OCI-LY3 (cell line): ENCODE data around the gene GALNS.

Experiments used
- H2AFZ ChIP-seq: fragments of 200-600, 300-600 bp; shearing (Covaris generic); 2 replicates; pipeline ENCODE4 v1.6.0; 2014; ENCODE audit warnings: antibody characterized with exemption, low read depth, low read length
- H3K27ac ChIP-seq: fragments of 200-600, 300-600 bp; sonication (generic); 2 replicates; pipeline ENCODE4 v1.5.1; 2014; ENCODE audit warnings: mild to moderate bottlenecking, low read length, moderate library complexity, mixed read lengths
- H3K27me3 ChIP-seq: fragments of 200-600, 300-600 bp; sonication (generic); 2 replicates; pipeline ENCODE4 v1.6.1; 2014; ENCODE audit warnings: low read depth, low read length, mixed read lengths
- H3K36me3 ChIP-seq: fragments of 200-600, 300-600 bp; sonication (generic); replicated peaks from 2 replicates; pipeline ENCODE3; 2014; ENCODE audit warnings: low read depth, low read length, mixed read lengths
- H3K4me1 ChIP-seq: fragments of 300-600, 200-600 bp; sonication (generic); 2 replicates; pipeline ENCODE4 v1.6.1; 2014; ENCODE audit warnings: low read length, mixed read lengths
- H3K4me2 ChIP-seq: fragments of 200-600, 300-600 bp; sonication (generic); 2 replicates; pipeline ENCODE4 v1.6.1; 2014; ENCODE audit warnings: low read length, mixed read lengths
- H3K4me3 ChIP-seq: fragments of 300-600, 200-600 bp; sonication (generic); 2 replicates; pipeline ENCODE4 v1.5.1; 2014; ENCODE audit warnings: antibody characterized with exemption, mild to moderate bottlenecking, low read length, moderate library complexity
- H3K79me2 ChIP-seq: fragments of 300-600, 200-600 bp; shearing (Covaris generic); 2 replicates; pipeline ENCODE4 v1.6.1; 2014; ENCODE audit warnings: mild to moderate bottlenecking, low read length, mixed read lengths
- H3K9ac ChIP-seq: fragments of 300-600, 200-600 bp; shearing (Covaris generic); 2 replicates; pipeline ENCODE4 v1.6.0; 2014; ENCODE audit warnings: mild to moderate bottlenecking, low read length, moderate library complexity
- H3K9me3 ChIP-seq: fragments of 200-600, 300-600 bp; shearing (Covaris generic); 2 replicates; pipeline ENCODE4 v1.6.1; 2014; ENCODE audit warnings: low read length, mixed read lengths; ENCODE audit not compliant: insufficient read depth
- H4K20me1 ChIP-seq: fragments of 200-600, 300-600 bp; sonication (generic); 2 replicates; pipeline ENCODE4 v1.6.1; 2016; ENCODE audit warnings: low read length, mixed read lengths; ENCODE audit not compliant: insufficient read depth
- EZH2phosphoT487 ChIP-seq: fragments of 200-600 bp; shearing (Covaris generic); IDR thresholded peaks from 2 replicates; pipeline ENCODE4 v1.6.1; 2018; ENCODE audit warnings: antibody characterized with exemption, mixed run types, low read depth
- TF ChIP-seq, protein P1 (sequence below): fragments of 200-600, 300-600 bp; sonication (generic); IDR thresholded peaks from 2 replicates; pipeline ENCODE4 v1.5.1; 2014; ENCODE audit warnings: antibody characterized with exemption, low read length, low read depth

GALNS gene

DNA sequence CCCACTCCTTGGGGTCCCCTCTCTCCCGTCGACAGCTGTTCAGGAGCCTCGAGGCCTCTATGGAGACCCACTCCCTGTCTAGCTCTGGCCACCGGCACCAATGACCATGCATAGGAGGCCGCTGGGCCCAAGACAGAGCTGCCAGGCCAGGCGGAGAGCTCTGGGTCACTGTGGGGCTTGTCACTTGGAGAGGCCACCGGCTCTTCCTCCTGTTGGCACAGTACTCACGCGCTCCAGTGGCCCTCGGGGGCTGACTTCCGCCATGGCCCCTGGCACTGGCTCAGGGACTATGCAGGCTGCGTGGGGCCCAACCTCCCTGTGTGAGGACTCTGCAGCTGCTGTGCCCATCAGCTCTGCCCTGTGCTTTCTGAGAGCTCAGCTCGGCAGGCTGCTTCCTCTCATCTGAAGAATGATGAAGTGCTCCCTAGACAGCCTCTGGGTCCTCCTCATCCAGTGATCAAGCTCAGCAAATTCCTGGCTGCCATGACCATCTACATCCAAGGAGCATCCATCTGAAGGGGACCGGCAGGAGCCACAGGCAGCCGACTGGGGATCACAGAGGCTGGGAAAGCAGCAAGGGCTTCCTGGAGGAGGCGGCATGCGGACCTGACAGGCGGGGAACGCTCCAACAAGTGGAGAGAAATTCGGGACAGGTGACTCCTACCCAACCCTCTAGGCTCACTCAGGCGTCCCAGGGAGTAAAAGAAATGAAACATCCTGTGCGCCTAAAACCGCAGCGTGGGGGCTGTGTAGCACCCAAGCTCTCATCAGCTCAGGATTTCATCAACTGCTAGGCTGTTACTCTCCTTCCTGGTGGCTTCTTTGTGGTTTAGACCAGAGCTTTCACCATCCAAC is 16.8 kb downstream of the GALNS start:
- Histone ChIP-seq H3K9ac (no peak overlapping the region), H2AFZ (no peak overlapping the region), H3K27ac (no peak overlapping the region), H3K4me1 (no peaks in the 10 kb centered on the region), H4K20me1 (peaks cover 3% of the 10 kb centered on the region), H3K79me2 (no peaks in the 10 kb centered on the region), H3K4me2 (no peak overlapping the region), H3K36me3 (no peaks in the 10 kb centered on the region), H3K27me3 (no peaks in the 10 kb centered on the region), H3K9me3 (no peaks in the 10 kb centered on the region), H3K4me3 (no peak overlapping the region)
- TF ChIP-seq EZH2phosphoT487, result no peak
- TF ChIP-seq, protein P1, sequence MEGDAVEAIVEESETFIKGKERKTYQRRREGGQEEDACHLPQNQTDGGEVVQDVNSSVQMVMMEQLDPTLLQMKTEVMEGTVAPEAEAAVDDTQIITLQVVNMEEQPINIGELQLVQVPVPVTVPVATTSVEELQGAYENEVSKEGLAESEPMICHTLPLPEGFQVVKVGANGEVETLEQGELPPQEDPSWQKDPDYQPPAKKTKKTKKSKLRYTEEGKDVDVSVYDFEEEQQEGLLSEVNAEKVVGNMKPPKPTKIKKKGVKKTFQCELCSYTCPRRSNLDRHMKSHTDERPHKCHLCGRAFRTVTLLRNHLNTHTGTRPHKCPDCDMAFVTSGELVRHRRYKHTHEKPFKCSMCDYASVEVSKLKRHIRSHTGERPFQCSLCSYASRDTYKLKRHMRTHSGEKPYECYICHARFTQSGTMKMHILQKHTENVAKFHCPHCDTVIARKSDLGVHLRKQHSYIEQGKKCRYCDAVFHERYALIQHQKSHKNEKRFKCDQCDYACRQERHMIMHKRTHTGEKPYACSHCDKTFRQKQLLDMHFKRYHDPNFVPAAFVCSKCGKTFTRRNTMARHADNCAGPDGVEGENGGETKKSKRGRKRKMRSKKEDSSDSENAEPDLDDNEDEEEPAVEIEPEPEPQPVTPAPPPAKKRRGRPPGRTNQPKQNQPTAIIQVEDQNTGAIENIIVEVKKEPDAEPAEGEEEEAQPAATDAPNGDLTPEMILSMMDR, result no peak

DNA sequence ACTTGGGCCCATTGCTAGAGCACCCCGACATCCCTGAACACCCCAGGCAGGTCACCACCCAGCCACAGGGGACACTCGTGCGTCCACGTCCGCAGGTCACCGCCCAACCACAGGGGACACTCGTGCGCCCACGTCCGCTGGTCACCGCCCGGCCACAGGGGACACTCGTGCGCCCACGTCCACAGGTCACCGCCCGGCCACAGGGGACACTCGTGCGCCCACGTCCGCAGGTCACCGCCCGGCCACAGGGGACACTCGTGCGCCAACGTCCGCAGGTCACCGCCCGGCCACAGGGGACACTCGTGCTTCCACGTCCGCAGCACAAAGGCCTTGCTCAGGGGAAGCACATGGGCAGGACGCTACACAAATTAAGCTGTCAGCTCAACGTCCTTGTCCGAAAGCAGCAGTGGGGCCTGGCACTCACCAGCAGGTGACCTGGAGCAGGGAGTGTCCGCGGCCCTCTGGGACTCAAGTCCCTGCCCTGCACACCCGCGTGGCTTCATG is 17.7 kb downstream of the GALNS start:
- no peak overlapping the region for H3K4me2 ChIP-seq
- no peak overlapping the region for H3K9ac ChIP-seq
- H3K4me1 ChIP-seq, result no peaks in the 10 kb centered on the region
- no peaks in the 10 kb centered on the region for H3K27me3 ChIP-seq
- H3K27ac ChIP-seq, result no peak overlapping the region
- H3K36me3 ChIP-seq, result no peaks in the 10 kb centered on the region
- H2AFZ ChIP-seq, result no peak overlapping the region
- H3K79me2 ChIP-seq, result no peaks in the 10 kb centered on the region
- no peak overlapping the region for H3K4me3 ChIP-seq
- H3K9me3 ChIP-seq, result no peaks in the 10 kb centered on the region
- TF ChIP-seq, protein P1, result no peak
- no peak for TF ChIP-seq EZH2phosphoT487
- H4K20me1 ChIP-seq, result peaks cover under 1% of the 10 kb centered on the region

DNA sequence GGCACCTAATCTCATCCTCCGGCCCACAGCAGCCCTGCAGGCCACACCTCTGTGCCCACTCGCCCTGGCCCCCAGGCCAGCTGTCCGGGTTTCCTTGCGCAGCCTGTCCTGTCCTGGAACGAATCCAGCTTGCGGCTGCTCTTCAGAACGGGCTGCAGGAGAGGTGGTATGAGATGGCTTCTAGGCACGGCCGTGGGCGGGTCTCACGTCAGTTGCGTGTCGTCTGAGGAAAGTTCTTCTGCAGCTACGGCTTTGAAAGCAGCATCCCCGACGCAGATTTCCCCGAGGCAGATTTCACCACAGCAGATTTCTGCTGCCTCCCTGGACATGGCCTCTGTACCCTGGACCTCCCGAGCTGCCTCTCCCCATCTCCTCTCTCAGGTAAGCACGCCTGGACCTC is 18.2 kb downstream of the GALNS start:
- TF ChIP-seq EZH2phosphoT487, result no peak
- TF ChIP-seq, protein P1, result no peak
- no peaks in the 10 kb centered on the region for H3K4me1 ChIP-seq

DNA sequence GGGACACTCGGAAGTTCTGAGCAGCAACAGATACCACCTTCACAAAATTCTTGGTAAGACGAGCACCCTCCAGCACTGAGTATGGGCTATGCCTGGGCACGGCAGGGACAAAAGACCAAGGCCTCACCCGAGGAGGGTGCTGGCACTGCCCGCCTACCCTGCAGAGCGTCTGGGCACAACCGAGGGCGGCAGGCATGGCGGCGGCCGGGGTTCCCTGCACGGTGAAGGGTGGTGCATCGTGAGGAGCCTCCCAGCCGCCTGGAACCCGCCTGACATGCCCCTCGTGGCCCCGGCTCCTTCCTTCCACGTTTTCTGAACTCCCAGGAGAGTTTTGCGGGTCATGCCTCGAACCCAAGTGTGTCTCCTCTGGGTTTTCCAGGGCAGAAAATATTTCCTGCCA is 18.9 kb downstream of the GALNS start:
- no peaks in the 10 kb centered on the region for H3K27me3 ChIP-seq
- TF ChIP-seq EZH2phosphoT487, result no peak
- TF ChIP-seq, protein P1, result no peak
- H3K36me3 ChIP-seq, result no peaks in the 10 kb centered on the region
- no peaks in the 10 kb centered on the region for H3K79me2 ChIP-seq
- no peaks in the 10 kb centered on the region for H3K4me1 ChIP-seq
- H3K4me2 ChIP-seq, result no peak overlapping the region
- H2AFZ ChIP-seq, result no peak overlapping the region
- H3K9ac ChIP-seq, result no peak overlapping the region
- H3K9me3 ChIP-seq, result no peaks in the 10 kb centered on the region
- no peak overlapping the region for H3K27ac ChIP-seq
- H4K20me1 ChIP-seq, result no peaks in the 10 kb centered on the region
- H3K4me3 ChIP-seq, result no peak overlapping the region

More for the DNA sequence above, 18.2 kb downstream of the GALNS start:
- Histone ChIP-seq H4K20me1 (no peaks in the 10 kb centered on the region; the same call in 1 of the 2 replicates), H3K79me2 (no peaks in the 10 kb centered on the region), H3K27ac (no peak overlapping the region), H3K4me2 (no peak overlapping the region), H3K9me3 (no peaks in the 10 kb centered on the region), H3K27me3 (no peaks in the 10 kb centered on the region), H3K9ac (no peak overlapping the region), H3K4me3 (no peak overlapping the region), H3K36me3 (no peaks in the 10 kb centered on the region), H2AFZ (no peak overlapping the region)
